Gastrocnemius medialis (tissue), 4 donors: Measurements from ENCODE around the gene KCNC3. TPM values are rescaled to one million over a fixed set of nuclear protein-coding genes. Genes with fewer than 3 reads are reported as not detected.

Experiments used
- ATAC-seq, 2 donors: fragments of 150-250 bp; one replicate each; pipeline ENCODE4 v1.9.1; 2016
- DNase-seq, 2 donors: peaks; one replicate each; pipeline ENCODE4 v3.0.0-alpha.2; 2019
- H3K27ac ChIP-seq, 4 donors: fragments of 200-600 bp; sonication (generic); 1 replicate in 1 of 4; 2 replicates in 3 of 4; pipeline ENCODE4 v1.5.1; 2016 to 2018; ENCODE audit warnings: mild to moderate bottlenecking in 2 of 4, moderate library complexity in 1 of 4
- H3K27me3 ChIP-seq, 3 donors: fragments of 200-600 bp; sonication (generic) in 2 of 3; 1 replicate in 1 of 3; 2 replicates in 2 of 3; pipeline versions ENCODE4 v1.5.1 to v1.6.0; 2016 to 2019; ENCODE audit warnings: mild to moderate bottlenecking in 1 of 3, moderate library complexity in 1 of 3
- H3K36me3 ChIP-seq, 2 donors: fragments of 200-600 bp; sonication (generic) in 1 of 2; one replicate each; pipeline ENCODE4 v1.5.1; 2017 to 2018
- H3K4me1 ChIP-seq, 2 donors: fragments of 200-600 bp; sonication (generic) in 1 of 2; one replicate each; pipeline ENCODE4 v1.5.1; 2016 to 2017; ENCODE audit warnings: mild to moderate bottlenecking in 2 of 2
- H3K4me3 ChIP-seq, 4 donors: fragments of 200-600 bp; sonication (generic) in 3 of 4; 1 replicate in 1 of 4; 2 replicates in 3 of 4; pipeline ENCODE4 v1.5.1; 2016 to 2019; ENCODE audit warnings: mild to moderate bottlenecking in 2 of 4
- H3K9me3 ChIP-seq, 3 donors: fragments of 200-600 bp; sonication (generic) in 2 of 3; 1 replicate in 1 of 3; 2 replicates in 2 of 3; pipeline ENCODE4 v1.5.1; 2016 to 2019
- POLR2A ChIP-seq, 2 donors: fragments of 450-650 bp; IDR thresholded peaks; one replicate each; pipeline ENCODE4 v1.6.1; 2017; ENCODE audit warnings: antibody characterized with exemption in 2 of 2, mild to moderate bottlenecking in 2 of 2, moderate library complexity in 2 of 2
- in situ Hi-C, 4 donors: fragments of 200-750 bp; cut with MboI; loops; one replicate each; pipeline versions ENCODE4 v1.15.0 to v1.8.0; 2017; ENCODE audit warnings: low sequenced_read_pairs in 4 of 4
- intact Hi-C: fragments of 100-400 bp; cut with DNase I; formaldehyde crosslinking; loops from one replicate; pipeline ENCODE4 v1.15.1; 2023; ENCODE audit warnings: low total_unique reads
- total RNA-seq, 4 donors: library from RNA; depleted of rRNA; stranded (reverse); fragments of >200 nt; gene quantifications; one replicate each; pipeline versions ENCODE4 v1.1.0 to v1.2.3, GENCODE V29; 2016
- TF ChIP-seq, protein P1 (sequence below), 5 experiments: fragments of 450-650 bp in 3 of 5; fragments of 200-600 bp in 2 of 5; sonication (generic) in 2 of 5; IDR thresholded peaks in 4 of 5; conservative IDR thresholded peaks in 1 of 5; 1 replicate in 4 of 5; 2 replicates in 1 of 5; pipeline ENCODE4 v1.5.1; 2016 to 2019; ENCODE audit warnings: antibody characterized with exemption in 5 of 5, mild to moderate bottlenecking in 3 of 5, moderate library complexity in 3 of 5

The KCNC3 gene
- total RNA-seq, 4 donors from 2014 or later, result 0.25 to 1.4 (median 0.53) TPM

DNA sequence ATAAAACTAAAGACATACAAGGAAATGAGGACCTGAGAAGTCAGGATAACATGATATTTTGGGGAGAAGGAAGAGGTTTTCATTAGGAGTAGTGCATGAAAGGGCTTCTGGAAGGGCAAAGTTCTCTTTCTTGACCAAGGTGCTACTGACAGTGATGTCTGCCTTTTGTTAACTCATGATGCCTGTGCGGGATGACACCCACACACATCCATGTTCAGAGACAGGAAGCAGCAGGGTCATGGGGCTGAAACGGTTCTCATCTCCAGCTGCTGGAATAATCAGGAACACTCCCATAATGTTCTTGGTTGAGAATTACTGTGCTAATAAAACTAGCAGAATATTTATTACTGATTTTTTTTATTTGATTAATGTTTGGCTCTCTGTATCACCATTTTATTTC lies 29.1 kb downstream of the KCNC3 start:
- Histone ChIP-seq H3K36me3 (peaks cover 0 to 49% of the 10 kb centered on the region in 2 donors), H3K4me3 (no peak overlapping the region)
- intact Hi-C loops, result no loop called here

GRCh38 chr19:50293263-50294004 lies 35.7 kb downstream of the KCNC3 start:
- no peaks in the 10 kb centered on the region for H3K27me3 ChIP-seq
- no peak overlapping the region for H3K27ac ChIP-seq
- in situ Hi-C loops (no loop called here), intact Hi-C loops (no loop called here)
- ATAC-seq (no peak), DNase-seq (no peak)
- no peaks in the 10 kb centered on the region for H3K4me1 ChIP-seq
- peaks cover 0 to 61% of the 10 kb centered on the region in 2 donors for H3K36me3 ChIP-seq
- no peak overlapping the region for H3K4me3 ChIP-seq
- no peaks in the 10 kb centered on the region for H3K9me3 ChIP-seq
- TF ChIP-seq POLR2A (IDR thresholded peaks at IDR 0.05), result no peak
- TF ChIP-seq, protein P1, sequence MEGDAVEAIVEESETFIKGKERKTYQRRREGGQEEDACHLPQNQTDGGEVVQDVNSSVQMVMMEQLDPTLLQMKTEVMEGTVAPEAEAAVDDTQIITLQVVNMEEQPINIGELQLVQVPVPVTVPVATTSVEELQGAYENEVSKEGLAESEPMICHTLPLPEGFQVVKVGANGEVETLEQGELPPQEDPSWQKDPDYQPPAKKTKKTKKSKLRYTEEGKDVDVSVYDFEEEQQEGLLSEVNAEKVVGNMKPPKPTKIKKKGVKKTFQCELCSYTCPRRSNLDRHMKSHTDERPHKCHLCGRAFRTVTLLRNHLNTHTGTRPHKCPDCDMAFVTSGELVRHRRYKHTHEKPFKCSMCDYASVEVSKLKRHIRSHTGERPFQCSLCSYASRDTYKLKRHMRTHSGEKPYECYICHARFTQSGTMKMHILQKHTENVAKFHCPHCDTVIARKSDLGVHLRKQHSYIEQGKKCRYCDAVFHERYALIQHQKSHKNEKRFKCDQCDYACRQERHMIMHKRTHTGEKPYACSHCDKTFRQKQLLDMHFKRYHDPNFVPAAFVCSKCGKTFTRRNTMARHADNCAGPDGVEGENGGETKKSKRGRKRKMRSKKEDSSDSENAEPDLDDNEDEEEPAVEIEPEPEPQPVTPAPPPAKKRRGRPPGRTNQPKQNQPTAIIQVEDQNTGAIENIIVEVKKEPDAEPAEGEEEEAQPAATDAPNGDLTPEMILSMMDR (IDR thresholded peaks at IDR 0.05 in 4 of 5, conservative IDR thresholded peaks at IDR 0.05 in 1 of 5), result no peak

More for the DNA sequence above, 29.1 kb downstream of the KCNC3 start:
- in situ Hi-C loops, result no loop called here
- ATAC-seq (no peak), DNase-seq (no peak)
- Histone ChIP-seq H3K9me3 (no peaks in the 10 kb centered on the region), H3K27ac (no peak overlapping the region), H3K27me3 (no peaks in the 10 kb centered on the region), H3K4me1 (no peaks in the 10 kb centered on the region)
- TF ChIP-seq, protein P1 (IDR thresholded peaks at IDR 0.05 in 4 of 5, conservative IDR thresholded peaks at IDR 0.05 in 1 of 5), result no peak
- TF ChIP-seq POLR2A (IDR thresholded peaks at IDR 0.05), result no peak

GRCh38 chr19:50292216-50292827 lies 36.9 kb downstream of the KCNC3 start:
- Histone ChIP-seq H3K27ac (no peak overlapping the region), H3K36me3 (peaks cover 0 to 67% of the 10 kb centered on the region in 2 donors), H3K27me3 (no peaks in the 10 kb centered on the region), H3K4me3 (no peak overlapping the region), H3K4me1 (no peaks in the 10 kb centered on the region), H3K9me3 (no peaks in the 10 kb centered on the region)
- intact Hi-C loops (no loop called here), in situ Hi-C loops (no loop called here)
- TF ChIP-seq, protein P1 (IDR thresholded peaks at IDR 0.05 in 4 of 5, conservative IDR thresholded peaks at IDR 0.05 in 1 of 5), result no peak
- no peak for TF ChIP-seq POLR2A (IDR thresholded peaks at IDR 0.05)
- no peak for DNase-seq
- ATAC-seq, result no peak

DNA sequence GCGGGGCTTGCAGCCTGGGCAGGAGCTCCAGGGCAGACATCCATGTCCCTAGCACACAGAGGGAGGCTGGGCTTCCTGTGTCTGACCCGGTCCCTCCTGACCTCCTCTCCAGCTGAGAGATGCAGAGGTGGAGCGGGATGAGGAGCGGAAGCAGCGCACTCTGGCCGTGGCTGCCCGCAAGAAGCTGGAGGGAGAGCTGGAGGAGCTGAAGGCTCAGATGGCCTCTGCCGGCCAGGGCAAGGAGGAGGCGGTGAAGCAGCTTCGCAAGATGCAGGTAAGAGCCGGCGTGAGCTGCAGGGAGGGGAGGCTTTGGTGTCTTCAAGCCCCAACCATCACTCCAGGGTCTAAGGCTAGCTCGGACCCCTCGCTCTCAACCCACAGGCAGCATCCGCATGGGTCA lies 38.4 kb downstream of the KCNC3 start:
- H3K4me1 ChIP-seq, result no peaks in the 10 kb centered on the region
- ATAC-seq (no peak), DNase-seq (no peak)
- intact Hi-C loops (no loop called here), in situ Hi-C loops (no loop called here)
- no peak overlapping the region for H3K27ac ChIP-seq
- H3K27me3 ChIP-seq, result no peaks in the 10 kb centered on the region
- no peak overlapping the region for H3K4me3 ChIP-seq
- peaks cover 3 to 83% of the 10 kb centered on the region in 2 donors for H3K36me3 ChIP-seq
- TF ChIP-seq POLR2A (IDR thresholded peaks at IDR 0.05), result no peak
- TF ChIP-seq, protein P1 (IDR thresholded peaks at IDR 0.05 in 4 of 5, conservative IDR thresholded peaks at IDR 0.05 in 1 of 5), result no peak
- peaks cover 0 to 3% (median 0%) of the 10 kb centered on the region in 3 donors for H3K9me3 ChIP-seq
